ENCODE results near the gene SDR9C7.
"Not testable (repeated sequence)": the region's sequence is repeated elsewhere in the genome, so short reads cannot be mapped to it uniquely, and the experiment has no call there.

The SDR9C7 gene

GRCh38 chr12:56914256-56914655 is 20.0 kb downstream of the SDR9C7 start:
- DNase-seq, result no peak

- not testable (repeated sequence) for DNase-seq
Measured at GRCh38 chr12:56909403-56909802, 24.8 kb downstream of the SDR9C7 start.

GRCh38 chr12:56908136-56908535 is 26.1 kb downstream of the SDR9C7 start:
- DNase-seq, result no peak

GRCh38 chr12:56905852-56906251 is 28.4 kb downstream of the SDR9C7 start:
- no peak for DNase-seq

GRCh38 chr12:56903374-56903773 is 30.8 kb downstream of the SDR9C7 start:
- DNase-seq, result no peak

GRCh38 chr12:56901313-56901712 is 32.9 kb downstream of the SDR9C7 start:
- not testable (repeated sequence) for DNase-seq

GRCh38 chr12:56900583-56900982 is 33.6 kb downstream of the SDR9C7 start:
- peak; percentile 59 to 72 for DNase-seq

- DNase-seq, result no peak
Measured at GRCh38 chr12:56898938-56899337, 35.3 kb downstream of the SDR9C7 start.

GRCh38 chr12:56897844-56898361 is 36.3 kb downstream of the SDR9C7 start:
- DNase-seq, result no peak

GRCh38 chr12:56896082-56896481 is 38.1 kb downstream of the SDR9C7 start:
- no peak for DNase-seq

GRCh38 chr12:56894698-56895368 is 39.4 kb downstream of the SDR9C7 start:
- no peak for DNase-seq

- DNase-seq, result not testable (repeated sequence)
Measured at GRCh38 chr12:56891885-56892284, 42.3 kb downstream of the SDR9C7 start.

- no peak for DNase-seq
Measured at GRCh38 chr12:56886319-56886718, 47.9 kb downstream of the SDR9C7 start.

GRCh38 chr12:56885316-56885715 is 48.9 kb downstream of the SDR9C7 start:
- DNase-seq, result no peak

GRCh38 chr12:56884421-56884820 is 49.8 kb downstream of the SDR9C7 start:
- no peak for DNase-seq

- DNase-seq, result not testable (repeated sequence)
Measured at GRCh38 chr12:56882407-56882806, 51.8 kb downstream of the SDR9C7 start.

GRCh38 chr12:56880125-56880992 is 53.8 kb downstream of the SDR9C7 start:
- DNase-seq, result no peak

GRCh38 chr12:56879240-56880124 is 54.7 kb downstream of the SDR9C7 start:
- not testable (repeated sequence) for DNase-seq

GRCh38 chr12:56878010-56878339 is 56.2 kb downstream of the SDR9C7 start:
- DNase-seq, result no peak

- DNase-seq, result no peak
Measured at GRCh38 chr12:56877195-56878009, 56.8 kb downstream of the SDR9C7 start.

- no peak for DNase-seq
Measured at GRCh38 chr12:56874821-56875220, 59.4 kb downstream of the SDR9C7 start.

GRCh38 chr12:56873382-56873781 is 60.8 kb downstream of the SDR9C7 start:
- DNase-seq, result no peak
